ENCODE measurements around the gene PHC1.
"Not testable (repeated sequence)": the region's sequence is repeated elsewhere in the genome, so short reads cannot be mapped to it uniquely, and the experiment has no call there.

Gene PHC1

DNA sequence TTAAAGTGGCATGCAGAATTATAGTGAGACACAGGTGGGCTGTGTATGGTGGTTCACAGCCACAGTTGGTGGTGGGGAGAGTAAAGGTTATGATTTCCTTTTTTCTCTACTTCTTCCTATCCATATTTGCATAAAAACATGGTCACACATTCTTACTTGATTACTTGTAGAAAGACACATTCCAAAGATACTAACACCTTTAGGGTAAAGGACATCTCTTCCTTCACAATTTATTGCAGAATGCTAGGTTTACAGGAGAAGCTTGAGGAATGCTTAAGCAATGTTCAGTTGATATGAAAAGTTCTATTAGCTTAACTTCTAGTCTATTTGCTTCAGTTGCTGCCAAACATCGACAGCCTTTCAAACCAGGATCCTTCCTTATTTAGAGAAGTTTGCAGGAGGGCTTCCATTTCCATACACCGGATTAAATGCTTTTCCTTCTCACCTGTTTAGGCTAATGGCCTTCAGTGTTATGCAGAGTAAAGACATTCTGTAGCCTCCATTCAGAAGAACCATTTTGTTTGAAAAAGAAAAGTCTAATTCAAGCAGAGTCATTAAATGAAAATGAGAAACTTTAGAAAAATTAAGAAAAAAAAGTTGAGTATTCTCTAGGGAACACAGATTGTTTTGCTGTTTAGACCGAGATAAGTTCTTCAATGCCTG is 2.6 kb upstream of the PHC1 start:
- DNase-seq: no peak

GRCh38 chr12:8912914-8913313 is 1.4 kb upstream of the PHC1 start:
- DNase-seq: peak; percentile 3

DNA sequence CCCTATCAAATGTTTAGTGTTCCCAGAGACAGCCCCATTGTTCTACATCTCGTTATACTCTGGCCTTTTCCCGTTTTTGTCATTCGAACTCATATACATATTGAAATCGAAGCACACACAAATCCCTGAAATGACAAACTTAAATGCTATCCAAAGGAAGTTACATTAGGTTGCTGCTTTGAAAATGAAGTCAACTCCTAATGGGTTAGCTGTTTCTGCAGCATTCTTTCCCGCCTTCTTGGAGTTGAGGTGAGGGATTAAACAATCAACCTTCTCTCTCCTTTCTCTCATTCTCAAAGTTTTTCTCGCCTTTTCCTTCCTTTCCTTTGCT is 642 bp upstream of the PHC1 start:
- DNase-seq: no peak

DNA sequence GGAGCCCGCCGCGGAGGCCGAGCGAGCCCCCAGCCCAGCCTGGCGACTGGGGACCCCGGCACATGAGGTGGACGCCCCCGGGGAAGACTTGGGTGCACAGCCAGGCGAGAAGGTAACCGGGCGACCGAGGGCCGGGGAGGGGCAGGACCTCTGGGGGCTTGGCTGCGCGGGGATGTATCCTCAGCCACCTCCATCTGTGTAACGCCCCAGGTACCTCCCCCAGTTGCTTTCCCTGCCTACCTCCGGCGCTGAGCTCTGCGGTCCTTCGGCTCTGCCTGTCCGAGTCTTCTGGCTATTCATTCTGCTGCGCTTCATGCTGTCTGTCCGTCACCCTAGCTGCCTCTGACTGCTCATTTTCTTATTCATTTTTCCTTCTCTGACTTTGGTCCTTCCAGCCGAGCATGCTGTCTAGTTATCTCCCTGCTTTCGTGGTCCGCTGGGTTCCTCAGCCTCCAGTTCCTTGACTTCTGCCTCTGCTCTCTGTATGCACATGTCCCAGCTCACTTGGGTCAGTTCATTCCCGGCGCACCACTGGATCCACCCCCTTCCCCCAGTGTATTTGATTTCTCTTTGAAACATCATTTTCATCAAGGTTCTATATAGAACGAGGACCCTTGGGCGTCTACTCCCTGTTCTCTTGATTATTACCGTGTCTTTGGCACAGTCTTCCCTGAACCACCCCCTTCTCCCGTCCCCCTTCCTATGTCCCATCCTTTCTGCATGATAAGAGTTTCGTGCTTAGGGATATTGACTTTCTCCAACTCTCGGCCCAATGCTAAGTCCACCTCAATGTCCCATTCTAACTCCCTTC is 612 bp downstream of the PHC1 start:
- peak; percentile 46 for DNase-seq

- DNase-seq: no peak
Measured at GRCh38 chr12:8916154-8916553, 1.8 kb downstream of the PHC1 start.

DNA sequence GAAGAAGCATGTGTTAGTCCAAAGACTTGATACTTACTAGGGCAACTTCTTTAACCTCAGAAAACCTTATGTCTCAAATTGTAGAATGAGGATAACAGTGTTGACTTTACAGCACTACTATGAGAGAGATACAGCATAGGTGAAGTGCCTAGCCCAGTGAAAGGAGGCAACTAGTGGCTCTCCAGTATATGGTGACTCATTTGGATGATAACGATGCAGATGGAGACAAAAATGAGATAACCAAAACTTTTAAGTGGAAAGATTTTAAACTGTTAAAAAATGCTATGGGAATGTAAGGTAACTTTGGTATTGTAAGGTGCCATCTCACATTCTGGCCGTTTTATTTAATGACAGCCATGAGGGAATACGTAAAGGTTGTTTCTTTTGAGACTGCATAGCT is 2.7 kb downstream of the PHC1 start:
- no peak for DNase-seq

DNA sequence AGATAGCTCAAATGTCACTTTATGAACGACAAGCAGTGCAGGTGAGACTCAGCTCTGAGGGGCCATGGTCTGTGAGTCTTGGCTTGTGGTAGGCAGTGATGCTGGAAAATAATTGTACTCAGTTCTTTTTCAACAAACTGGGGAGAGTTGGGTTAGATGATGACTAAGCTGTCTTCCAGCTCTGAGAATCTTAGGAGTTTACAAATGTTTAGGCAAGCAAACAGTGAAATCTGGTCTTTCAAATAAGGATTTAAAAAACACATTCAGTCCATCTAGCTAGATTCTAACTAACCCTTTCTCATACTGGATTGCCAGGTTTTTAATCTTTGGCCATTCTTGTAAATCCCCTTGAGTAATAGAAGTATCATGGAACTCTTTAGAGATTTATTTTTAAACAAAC is 3.4 kb downstream of the PHC1 start:
- DNase-seq: no peak

- DNase-seq: not testable (repeated sequence)
Measured at GRCh38 chr12:8919643-8920042, 5.3 kb downstream of the PHC1 start.

GRCh38 chr12:8922544-8922943 is 8.2 kb downstream of the PHC1 start:
- no peak for DNase-seq

GRCh38 chr12:8930655-8931323 is 16.5 kb downstream of the PHC1 start:
- DNase-seq: not testable (repeated sequence)

DNA sequence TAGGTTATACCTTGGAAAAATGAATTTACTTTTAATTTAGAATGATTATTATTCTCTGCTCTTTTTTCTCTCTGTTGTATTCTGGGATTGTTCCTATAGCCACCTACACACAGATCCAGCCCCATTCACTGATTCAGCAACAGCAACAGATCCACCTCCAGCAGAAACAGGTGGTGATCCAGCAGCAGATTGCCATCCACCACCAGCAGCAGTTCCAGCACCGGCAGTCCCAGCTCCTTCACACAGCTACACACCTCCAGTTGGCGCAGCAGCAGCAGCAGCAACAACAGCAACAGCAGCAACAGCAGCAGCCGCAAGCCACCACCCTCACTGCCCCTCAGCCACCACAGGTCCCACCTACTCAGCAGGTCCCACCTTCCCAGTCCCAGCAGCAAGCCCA is 18.2 kb downstream of the PHC1 start:
- not testable (repeated sequence) for DNase-seq

- not testable (repeated sequence) for DNase-seq
Measured at GRCh38 chr12:8934080-8934479, 19.8 kb downstream of the PHC1 start.

- DNase-seq: no peak
Measured at GRCh38 chr12:8936735-8937134, 22.4 kb downstream of the PHC1 start.

DNA sequence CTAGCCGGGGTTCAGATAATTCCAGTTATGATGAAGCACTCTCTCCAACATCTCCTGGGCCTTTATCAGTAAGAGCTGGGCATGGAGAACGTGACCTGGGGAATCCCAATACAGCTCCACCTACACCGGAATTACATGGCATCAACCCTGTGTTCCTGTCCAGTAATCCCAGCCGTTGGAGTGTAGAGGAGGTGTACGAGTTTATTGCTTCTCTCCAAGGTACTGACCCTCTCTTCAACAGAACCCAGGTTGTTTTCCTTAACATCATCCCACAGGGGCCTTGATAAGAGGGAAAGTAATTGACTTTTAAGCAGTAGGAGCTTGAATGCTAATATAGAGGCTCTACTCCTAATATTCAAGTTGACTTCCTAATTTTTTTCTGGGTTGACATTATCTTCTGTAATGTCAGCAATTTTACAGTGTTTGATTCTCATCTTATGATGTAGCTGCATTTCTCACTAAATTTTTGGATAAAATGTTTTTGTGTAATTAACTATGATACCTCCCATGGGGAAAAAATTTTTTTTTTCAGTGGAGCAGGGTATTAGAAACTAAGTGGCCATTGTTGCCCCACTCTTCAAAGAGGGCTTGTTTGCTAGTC is 23.6 kb downstream of the PHC1 start:
- not testable (repeated sequence) for DNase-seq

- no peak for DNase-seq
Measured at GRCh38 chr12:8941691-8942478, 27.6 kb downstream of the PHC1 start.

DNA sequence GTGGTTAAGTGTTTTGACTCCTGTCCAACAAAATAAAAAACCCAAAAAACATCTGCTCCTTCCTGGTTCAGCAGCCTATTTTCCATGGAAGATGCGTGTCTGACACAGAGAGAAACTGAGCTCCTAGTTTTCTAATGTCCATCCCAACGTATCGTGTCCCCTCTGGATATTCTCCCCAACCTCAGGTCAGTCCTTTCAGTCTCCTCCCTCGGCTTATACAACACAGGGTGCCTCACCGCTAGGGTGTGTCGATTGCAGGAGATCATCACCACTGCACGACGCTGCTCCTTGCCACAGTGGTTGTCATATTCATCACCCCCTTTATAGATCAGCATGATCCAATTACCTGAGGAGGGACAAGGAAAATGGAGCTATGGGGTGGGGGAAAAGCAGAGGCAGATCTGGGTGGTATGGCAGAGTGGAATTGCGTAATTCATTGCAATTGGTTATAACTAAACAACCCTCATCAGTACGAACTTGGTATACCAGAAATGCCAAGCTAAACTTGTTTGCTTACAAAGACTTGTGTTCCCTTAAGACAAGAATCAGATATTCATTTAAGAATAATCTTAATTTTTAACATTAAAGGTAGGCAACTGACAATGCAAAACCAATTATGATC is 29.4 kb downstream of the PHC1 start:
- DNase-seq: no peak

DNA sequence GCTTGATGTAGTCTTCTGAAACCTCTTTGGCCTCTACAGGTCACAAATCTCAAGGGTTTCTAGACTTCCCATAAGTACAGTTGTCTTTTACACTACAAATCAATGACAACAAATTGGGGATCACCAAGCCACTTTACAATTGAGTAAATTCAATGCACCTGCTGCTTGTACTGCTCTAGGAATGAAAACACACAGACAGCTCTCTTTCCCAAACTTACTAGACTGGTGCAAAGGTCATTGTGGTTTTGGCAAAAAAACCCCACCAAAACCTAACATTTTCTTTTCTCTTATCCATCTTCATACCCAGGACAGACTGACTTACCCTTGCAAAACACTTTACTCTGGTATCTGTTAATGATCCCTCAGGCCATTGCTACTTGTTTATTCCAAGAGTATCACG is 32.4 kb downstream of the PHC1 start:
- no peak for DNase-seq

GRCh38 chr12:8947737-8948136 is 33.4 kb downstream of the PHC1 start:
- DNase-seq: no peak

DNA sequence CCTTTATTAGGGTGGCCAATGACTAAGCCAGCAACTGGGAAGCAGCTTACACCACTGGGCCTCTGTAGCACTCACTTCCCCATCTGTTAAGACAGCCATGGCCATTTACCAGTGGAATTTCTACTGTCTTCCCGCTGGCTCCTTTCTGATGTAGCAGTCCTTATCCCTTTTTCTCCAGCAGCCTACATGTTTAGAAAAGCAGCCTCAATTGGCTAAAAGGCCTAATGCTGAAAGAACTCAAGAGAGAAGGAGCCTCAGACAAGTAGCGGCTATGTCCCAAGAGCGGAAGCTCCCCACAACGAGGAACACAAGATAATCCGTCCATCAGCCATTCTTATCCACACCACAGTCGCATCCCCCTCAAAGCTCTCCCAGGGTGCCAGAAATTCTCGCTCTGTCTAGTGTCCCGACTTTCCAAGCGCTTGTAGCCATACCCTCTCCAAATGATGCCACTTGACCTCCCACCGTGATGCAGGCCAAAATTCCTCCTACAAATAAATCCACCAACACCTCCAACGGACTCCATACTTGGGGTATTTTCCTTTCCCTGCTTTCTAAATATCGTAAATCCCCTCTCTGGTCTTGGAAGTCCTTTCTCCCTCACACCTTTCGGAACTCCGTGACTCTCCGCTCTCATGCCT is 34.5 kb downstream of the PHC1 start:
- DNase-seq: no peak

DNA sequence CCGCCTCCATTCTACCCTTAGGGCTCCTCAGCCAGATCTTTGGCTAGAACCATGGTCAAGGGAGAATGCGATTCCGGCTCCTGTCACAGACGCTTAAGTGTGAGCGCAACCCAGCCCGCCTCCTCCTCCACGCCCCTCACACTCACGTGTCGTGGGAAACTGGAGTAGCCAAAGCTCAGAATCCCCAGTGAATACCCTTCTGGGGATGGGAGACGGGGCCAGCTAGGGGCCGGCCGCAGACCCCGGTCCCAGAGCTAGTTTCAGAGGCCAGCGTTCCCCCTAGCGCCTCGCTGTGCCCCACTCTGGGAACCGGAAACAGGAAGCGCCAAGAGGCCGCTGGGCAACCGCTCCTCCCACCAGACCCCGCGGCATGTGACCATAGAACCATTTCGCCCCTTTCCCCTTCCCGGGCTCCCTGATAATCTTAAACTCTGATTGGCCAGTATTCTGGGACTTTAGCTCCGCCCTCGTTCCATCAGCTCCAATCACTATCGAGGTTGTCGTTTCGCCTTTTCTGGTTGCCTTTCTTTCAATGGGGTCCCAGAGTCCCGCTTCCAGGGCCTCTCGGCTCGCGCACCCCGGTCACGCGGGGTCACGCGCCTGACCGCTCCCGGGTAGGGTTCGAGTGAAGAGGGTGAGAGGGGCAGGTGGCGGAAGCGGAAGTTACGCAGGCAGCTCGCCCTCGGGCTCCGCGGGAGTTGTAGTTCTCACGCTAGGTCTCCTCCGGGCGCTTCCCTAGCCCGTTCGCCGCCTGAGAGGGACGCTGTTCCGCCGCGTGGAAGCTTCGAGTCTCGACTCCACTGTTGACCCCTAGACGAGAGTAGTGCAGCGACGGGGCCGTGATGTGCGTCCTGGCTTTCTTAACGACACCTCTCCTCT is 35.3 kb downstream of the PHC1 start, which contains the start of gene M6PR:
TSS of gene M6PR (minus strand) at position 304 of the 879 bp plus-strand sequence. CDS start 3,241 bp downstream, outside the sequence.
- DNase-seq: peak; percentile 88

DNA sequence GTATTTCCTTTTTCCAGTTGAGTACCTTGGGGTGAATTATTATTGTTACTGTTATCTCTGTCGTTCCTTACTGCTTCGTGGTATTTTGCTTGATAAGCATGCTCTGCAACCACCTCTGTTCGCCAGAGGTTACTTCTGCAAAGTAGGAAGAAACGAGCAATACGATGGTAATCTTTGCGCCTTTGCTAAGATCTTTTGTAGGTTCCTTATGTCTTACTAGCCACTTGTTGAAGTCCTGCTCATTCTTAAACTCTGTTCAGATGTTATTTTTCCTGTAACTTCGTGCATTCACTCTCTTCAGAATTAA is 35.9 kb downstream of the PHC1 start:
- no peak for DNase-seq
